Measurements from ENCODE around the gene ADAMTS2.

- TF ChIP-seq HDGF (IDR thresholded peaks at IDR 0.05; ENCODE audit: borderline replicate concordance) (no peak), SP1 (IDR thresholded peaks at IDR 0.05) (no peak), ELF4 (IDR thresholded peaks at IDR 0.05) (no peak), TARDBP (IDR thresholded peaks at IDR 0.05) (no peak), CTBP1 (IDR thresholded peaks at IDR 0.05; ENCODE audit: borderline replicate concordance) (no peak), FOXA1 (IDR thresholded peaks at IDR 0.05) (no peak), FOXM1 (IDR thresholded peaks at IDR 0.05; ENCODE audit: borderline replicate concordance) (no peak), LEF1 (IDR thresholded peaks at IDR 0.05; ENCODE audit: borderline replicate concordance) (no peak), ARNT (IDR thresholded peaks at IDR 0.05) (no peak), SUZ12 (IDR thresholded peaks at IDR 0.05) (no peak), BHLHE40 (IDR thresholded peaks at IDR 0.05; ENCODE audit: borderline replicate concordance) (no peak), PKNOX1 (IDR thresholded peaks at IDR 0.05) (no peak), ZNF384 (IDR thresholded peaks at IDR 0.05) (no peak), L3MBTL2 (conservative IDR thresholded peaks at IDR 0.05) (no peak)
Observed at GRCh38 chr5:179294891-179295777, 50.1 kb downstream of the ADAMTS2 start.
